GM19467 (cell line): ENCODE data around the gene TOX2.

Experiments used
- ATAC-seq: cut with Tn5 transposase; IDR thresholded peaks from one replicate; pipeline ENCODE4 v1.9.1; 2021; ENCODE audit warnings: mild to moderate bottlenecking, moderate library complexity; ENCODE audit not compliant: unreplicated experiment

TOX2 gene

DNA sequence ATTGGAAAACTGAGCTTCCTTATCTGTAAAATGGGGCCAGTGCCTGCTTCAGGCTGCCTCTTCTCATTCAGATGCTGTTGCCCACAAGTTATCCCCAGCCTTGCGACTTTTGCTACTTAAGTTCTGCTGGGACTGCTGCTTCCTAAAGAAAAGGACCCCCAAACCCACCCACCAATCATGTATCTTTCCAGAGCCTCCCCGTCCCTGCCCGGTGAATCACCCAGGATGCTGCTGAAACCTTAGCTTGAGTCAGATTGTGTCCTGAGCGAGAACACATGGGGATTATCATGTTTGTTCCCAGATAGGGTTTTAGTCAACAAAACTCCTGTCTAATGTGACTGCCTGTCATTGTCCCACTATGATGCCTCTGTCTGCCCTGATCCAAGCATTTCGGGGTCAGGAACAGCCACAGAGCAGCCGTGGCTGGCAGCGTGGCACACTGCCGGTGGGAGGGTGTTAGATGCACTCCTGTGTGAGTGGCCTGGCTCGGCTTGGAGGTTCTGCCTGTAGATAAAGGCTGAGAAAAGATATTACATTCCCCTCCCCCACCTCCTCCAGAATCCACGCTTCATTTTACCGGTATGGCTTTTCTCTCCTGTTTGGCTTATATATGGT lies 79.9 kb downstream of the TOX2 start:
- ATAC-seq: no peak

- ATAC-seq: no peak
These were observed 81.0 kb downstream of the TOX2 start for GRCh38 chr20:43995645-43996044.

- ATAC-seq: no peak
These were observed 81.7 kb downstream of the TOX2 start for GRCh38 chr20:43996240-43996930.

GRCh38 chr20:43999848-44000247 lies 85.2 kb downstream of the TOX2 start:
- no peak for ATAC-seq

- ATAC-seq: no peak
These were observed 87.3 kb downstream of the TOX2 start for GRCh38 chr20:44001667-44002596.

DNA sequence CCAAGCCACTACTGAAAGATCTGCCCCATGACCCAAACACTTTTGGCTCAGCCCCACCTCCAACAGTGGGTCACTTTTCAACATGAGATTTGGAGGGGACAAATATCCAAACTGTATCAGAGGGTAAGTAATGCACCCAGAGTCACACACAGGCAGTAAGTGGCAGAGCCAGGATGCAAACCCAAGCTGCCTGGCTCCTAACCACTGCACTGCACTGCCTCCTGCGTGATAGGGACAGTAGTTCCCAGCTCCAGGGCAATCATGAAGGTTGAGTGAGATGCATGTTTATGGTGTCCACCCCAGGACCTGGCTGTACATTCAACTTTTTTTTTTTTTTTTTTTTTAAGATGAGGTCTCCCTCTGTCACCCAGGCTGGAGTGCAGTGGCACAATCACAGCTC lies 88.2 kb downstream of the TOX2 start:
- no peak for ATAC-seq

- ATAC-seq: no peak
These were observed 89.0 kb downstream of the TOX2 start for GRCh38 chr20:44003609-44004008.

GRCh38 chr20:44004306-44004915 lies 89.8 kb downstream of the TOX2 start:
- ATAC-seq: no peak

- ATAC-seq: no peak
These were observed 91.0 kb downstream of the TOX2 start for GRCh38 chr20:44005661-44006060.

DNA sequence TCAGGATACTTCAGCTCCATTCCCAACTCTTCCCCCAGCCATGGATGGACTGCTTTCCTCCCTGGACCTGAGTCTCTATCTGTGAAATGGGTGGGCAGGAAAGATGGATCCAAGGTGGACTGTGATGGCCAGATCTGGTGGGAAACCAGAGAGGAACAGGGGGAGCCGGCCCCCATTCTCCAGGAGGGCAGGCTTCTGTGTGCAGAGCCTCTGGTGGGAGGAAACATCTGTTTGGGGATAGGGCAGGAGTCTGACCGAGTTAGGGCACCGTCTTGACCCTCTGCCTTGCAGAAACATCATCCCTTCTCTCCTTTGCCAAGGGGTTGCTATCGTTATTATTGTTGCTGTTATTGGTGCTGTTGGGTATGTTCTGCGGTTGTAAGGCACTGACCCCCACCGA lies 91.5 kb downstream of the TOX2 start:
- ATAC-seq: no peak

DNA sequence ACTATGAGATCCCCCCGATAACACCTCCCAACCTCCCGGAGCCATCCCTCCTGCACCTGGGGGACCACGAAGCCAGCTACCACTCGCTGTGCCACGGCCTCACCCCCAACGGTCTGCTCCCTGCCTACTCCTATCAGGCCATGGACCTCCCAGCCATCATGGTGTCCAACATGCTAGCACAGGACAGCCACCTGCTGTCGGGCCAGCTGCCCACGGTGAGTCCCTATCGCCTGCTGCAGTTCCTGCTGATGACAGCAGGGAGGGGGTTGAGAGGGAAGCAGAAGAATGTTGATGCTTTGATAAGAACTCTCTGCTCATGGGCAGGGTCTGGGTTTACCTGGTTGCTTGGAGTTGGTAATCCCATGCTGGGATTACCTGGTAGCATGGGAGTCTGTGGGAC lies 91.9 kb downstream of the TOX2 start:
- no peak for ATAC-seq

- ATAC-seq: no peak
These were observed 94.4 kb downstream of the TOX2 start for GRCh38 chr20:44008806-44009678.

- ATAC-seq: no peak
These were observed 95.0 kb downstream of the TOX2 start for GRCh38 chr20:44009679-44009992.

DNA sequence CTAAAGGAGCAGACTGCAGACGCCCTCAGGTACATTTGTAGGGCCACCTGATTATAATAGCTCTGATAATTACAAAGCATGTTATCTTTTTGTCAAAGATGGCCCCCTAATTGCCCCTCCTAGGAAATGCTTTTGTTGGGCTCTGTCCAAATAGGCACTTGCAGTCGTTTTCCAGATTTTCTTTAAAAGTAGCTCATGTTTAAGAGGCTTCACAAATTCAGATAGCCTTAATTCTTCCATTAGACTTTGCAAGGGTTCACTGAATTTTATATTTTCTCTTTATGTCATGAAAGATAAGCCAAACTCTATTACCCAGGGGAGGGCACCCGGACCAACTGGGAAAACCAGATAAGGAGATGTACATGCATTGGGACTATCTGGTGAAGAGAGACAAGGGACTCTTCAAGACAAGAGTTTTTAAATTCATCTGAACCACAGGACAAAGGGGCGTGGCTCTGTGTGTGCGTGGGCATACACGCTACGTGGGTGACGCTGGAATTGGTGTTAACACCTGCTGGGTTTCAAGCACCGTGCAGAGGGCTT lies 95.6 kb downstream of the TOX2 start:
- ATAC-seq: no peak

GRCh38 chr20:44011251-44011940 lies 96.7 kb downstream of the TOX2 start:
- no peak for ATAC-seq

DNA sequence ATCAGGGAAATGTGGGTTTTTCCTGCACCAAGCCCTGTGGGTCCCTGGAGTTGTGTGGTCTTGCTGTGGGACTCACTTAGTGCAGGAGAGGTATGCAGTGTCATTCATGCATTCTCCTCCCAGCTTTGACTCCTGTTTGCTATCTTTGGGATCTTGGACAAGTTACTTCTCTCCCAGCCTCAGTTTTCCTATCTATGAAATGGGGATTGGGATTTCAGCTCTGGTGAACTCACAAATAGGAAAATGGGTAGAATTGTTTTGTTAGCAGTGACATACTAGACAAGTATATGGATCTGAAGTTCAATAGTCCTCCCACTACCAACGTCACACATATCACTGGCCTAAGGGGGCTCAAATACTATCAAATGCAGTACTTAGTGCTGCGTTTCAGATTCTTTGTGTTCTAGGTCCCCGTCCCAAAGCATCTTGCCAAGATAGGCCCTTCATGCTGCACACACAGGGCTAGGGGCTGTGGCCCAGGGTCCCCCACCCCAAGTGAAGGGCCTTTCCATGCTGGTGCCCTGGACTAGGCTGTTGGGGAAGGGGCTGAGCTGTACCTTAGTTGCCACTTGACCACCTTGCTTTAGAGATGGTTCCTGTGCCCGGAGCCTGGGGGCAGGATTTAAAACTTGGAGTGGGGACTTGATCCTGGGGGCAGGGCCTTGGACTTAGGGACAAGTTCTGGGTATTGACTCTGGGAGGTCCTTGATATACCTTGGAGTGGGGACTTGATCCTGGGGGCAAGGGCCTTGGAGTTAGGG lies 98.0 kb downstream of the TOX2 start:
- ATAC-seq: no peak

DNA sequence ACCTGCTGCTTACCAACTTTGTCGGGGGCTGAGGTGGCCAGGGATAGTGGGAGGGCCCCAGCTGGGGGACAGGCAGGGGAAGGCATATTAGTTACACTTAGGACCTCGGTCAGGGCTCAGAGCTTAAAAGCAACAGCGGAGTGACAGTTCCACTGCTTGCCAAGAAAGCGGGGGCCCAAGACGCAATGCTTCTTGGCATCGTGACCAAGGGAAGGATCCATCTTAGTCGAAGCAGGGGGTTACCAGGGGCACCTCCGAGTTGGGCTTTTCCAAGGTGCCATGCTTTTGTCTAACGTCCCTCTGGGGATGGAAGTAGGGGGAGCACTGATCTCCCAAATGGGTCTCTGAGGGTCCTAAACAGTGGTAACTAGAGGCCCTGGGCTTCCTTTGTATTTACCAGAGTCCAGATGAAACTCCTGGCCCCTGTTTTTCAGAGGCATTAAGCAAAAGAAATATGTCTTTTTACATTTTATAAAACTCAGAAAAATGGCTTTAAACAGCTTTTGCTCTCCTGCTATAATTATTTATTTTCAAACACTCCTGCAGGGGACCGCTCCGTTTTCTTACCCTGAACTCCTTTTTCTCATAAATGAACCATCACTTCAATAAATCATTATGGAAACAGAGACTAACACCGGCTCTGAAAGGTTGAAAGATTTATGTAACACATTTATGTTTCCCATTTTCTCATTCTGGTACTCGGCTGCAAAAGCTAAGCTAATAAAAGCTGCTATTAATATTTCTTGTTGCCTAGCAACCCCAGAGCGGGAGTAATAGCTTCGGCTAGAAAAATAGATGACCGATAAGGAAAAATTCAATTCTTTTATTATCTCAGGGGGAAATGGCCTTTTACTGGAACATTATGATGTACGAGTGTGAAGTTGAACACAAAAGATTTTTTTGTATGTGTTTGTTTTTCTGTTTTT lies 100.4 kb downstream of the TOX2 start:
- no peak for ATAC-seq

DNA sequence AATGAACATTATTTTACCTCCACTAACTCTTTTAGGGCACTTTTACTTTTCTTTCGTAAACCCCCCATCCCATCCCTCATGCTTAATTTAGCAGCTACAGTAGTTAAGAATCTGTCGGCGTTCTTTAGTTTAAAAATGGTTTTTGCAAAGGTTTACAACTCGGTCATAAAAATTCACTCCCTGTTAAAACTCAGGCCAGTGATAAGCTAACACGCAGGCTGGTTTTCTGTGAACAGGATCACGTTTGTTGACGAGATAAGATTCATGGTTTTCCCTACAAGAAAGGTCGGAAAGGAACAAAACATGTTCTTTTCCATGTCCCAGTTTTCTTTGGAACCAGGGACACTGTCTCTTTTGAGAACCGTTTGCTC lies 101.1 kb downstream of the TOX2 start:
- no peak for ATAC-seq
